KMS-11 (cell line): ENCODE results near the gene PIGU.
"Not testable (repeated sequence)": the region's sequence is repeated elsewhere in the genome, so short reads cannot be mapped to it uniquely, and the experiment has no call there.

Experiments used
- H2AFZ ChIP-seq: fragments of 200-600 bp; sonication (generic); 2 replicates; pipeline ENCODE4 v1.6.1; 2016; ENCODE audit warnings: antibody characterized with exemption, mixed run types, low read depth
- H3K27ac ChIP-seq: fragments of 200-600 bp; sonication (generic); 2 replicates; pipeline ENCODE4 v1.6.1; 2016; ENCODE audit warnings: mild to moderate bottlenecking, mixed run types
- H3K27me3 ChIP-seq: fragments of 200-600 bp; sonication (generic); 2 replicates; pipeline ENCODE4 v1.6.1; 2017; ENCODE audit warnings: mild to moderate bottlenecking, low read depth, mixed run types, moderate library complexity; ENCODE audit not compliant: insufficient read depth
- H3K36me3 ChIP-seq: fragments of 200-600 bp; sonication (generic); 2 replicates; pipeline ENCODE4 v1.6.1; 2017; ENCODE audit warnings: mild to moderate bottlenecking, mixed run types; ENCODE audit not compliant: insufficient read depth
- H3K4me1 ChIP-seq: fragments of 200-600 bp; sonication (generic); 2 replicates; pipeline ENCODE4 v1.6.1; 2016; ENCODE audit warnings: mild to moderate bottlenecking, low read depth, mixed run types; ENCODE audit not compliant: poor library complexity, severe bottlenecking
- H3K4me2 ChIP-seq: fragments of 200-600 bp; sonication (generic); 2 replicates; pipeline ENCODE4 v1.7.0; 2016; ENCODE audit warnings: mild to moderate bottlenecking, mixed run types
- H3K4me3 ChIP-seq: fragments of 200-600 bp; sonication (generic); IDR thresholded peaks from 2 replicates; pipeline ENCODE4 v1.6.1; 2017; ENCODE audit warnings: low read depth, low read length, mixed read lengths; ENCODE audit not compliant: insufficient read depth
- H3K79me2 ChIP-seq: fragments of 200-600 bp; sonication (generic); 2 replicates; pipeline ENCODE4 v1.6.1; 2016; ENCODE audit warnings: low read depth, mixed run types; ENCODE audit not compliant: insufficient read depth
- H3K9ac ChIP-seq: fragments of 200-600 bp; sonication (generic); 2 replicates; pipeline ENCODE4 v1.6.1; 2016; ENCODE audit warnings: mild to moderate bottlenecking, mixed run types
- H4K20me1 ChIP-seq: fragments of 200-600 bp; sonication (generic); 2 replicates; pipeline ENCODE4 v1.6.1; 2016; ENCODE audit warnings: mild to moderate bottlenecking, mixed run types; ENCODE audit not compliant: insufficient read depth
- CTCF ChIP-seq: fragments of 200-600 bp; sonication (generic); conservative IDR thresholded peaks from 2 replicates; pipeline ENCODE4 v1.6.1; 2017; ENCODE audit warnings: low read depth, mild to moderate bottlenecking, antibody characterized with exemption, low read length, moderate library complexity, mixed read lengths

The PIGU gene

GRCh38 chr20:34717230-34718095 is 40.6 kb upstream of the PIGU start:
- Histone ChIP-seq H3K4me1 (peaks cover 51% of the 10 kb centered on the region), H3K9ac (no peak overlapping the region), H3K79me2 (no peaks in the 10 kb centered on the region), H3K36me3 (no peaks in the 10 kb centered on the region), H3K27me3 (no peaks in the 10 kb centered on the region), H3K27ac (no peak overlapping the region), H3K4me2 (no peak overlapping the region), H2AFZ (no peak overlapping the region), H4K20me1 (no peaks in the 10 kb centered on the region), H3K4me3 (no peak overlapping the region)
- no peak for TF ChIP-seq CTCF

- no peaks in the 10 kb centered on the region for H4K20me1 ChIP-seq
- no peak for TF ChIP-seq CTCF
- no peaks in the 10 kb centered on the region for H3K36me3 ChIP-seq
Measured at GRCh38 chr20:34716921-34717229, 40.0 kb upstream of the PIGU start.

GRCh38 chr20:34715384-34715783 is 38.5 kb upstream of the PIGU start:
- H3K27me3 ChIP-seq: no peaks in the 10 kb centered on the region
- no peaks in the 10 kb centered on the region for H3K36me3 ChIP-seq
- no peak overlapping the region for H3K4me3 ChIP-seq
- H2AFZ ChIP-seq: no peak overlapping the region
- no peak for TF ChIP-seq CTCF
- H3K27ac ChIP-seq: no peak overlapping the region
- H3K4me2 ChIP-seq: no peak overlapping the region
- H4K20me1 ChIP-seq: no peaks in the 10 kb centered on the region
- no peaks in the 10 kb centered on the region for H3K79me2 ChIP-seq
- H3K4me1 ChIP-seq: peaks cover 38% of the 10 kb centered on the region
- no peak overlapping the region for H3K9ac ChIP-seq

More at GRCh38 chr20:34716921-34717229, 40.0 kb upstream of the PIGU start:
- H3K4me1 ChIP-seq: peaks cover 49% of the 10 kb centered on the region
- no peak overlapping the region for H2AFZ ChIP-seq
- H3K27ac ChIP-seq: no peak overlapping the region
- no peak overlapping the region for H3K9ac ChIP-seq
- H3K27me3 ChIP-seq: no peaks in the 10 kb centered on the region
- no peaks in the 10 kb centered on the region for H3K79me2 ChIP-seq
- H3K4me2 ChIP-seq: no peak overlapping the region
- no peak overlapping the region for H3K4me3 ChIP-seq

DNA sequence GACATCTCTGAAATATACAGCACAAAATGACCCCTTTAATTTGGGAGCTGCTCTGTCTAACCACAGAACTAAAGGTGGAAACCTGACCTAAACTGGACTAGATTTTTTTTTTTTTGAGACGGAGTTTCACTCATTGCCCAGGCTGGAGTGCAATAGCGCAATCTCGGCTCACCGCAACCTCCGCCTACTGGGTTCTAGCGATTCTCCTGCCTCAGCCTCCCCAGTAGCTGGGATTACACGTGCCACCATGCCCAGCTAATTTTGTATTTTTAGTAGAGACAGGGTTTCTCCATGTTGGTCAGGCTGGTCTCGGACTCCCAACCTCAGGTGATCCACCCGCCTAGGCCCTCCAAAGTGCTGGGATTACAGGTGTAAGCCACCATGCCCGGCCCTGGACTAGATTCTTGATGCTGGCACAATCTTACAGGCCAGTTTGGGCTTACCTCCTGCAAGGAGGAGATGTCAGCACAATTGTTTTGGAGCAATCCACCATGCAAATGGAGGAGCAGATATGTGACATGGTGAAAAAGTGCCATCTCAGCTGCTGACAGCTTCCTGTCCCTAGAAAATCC is 37.1 kb upstream of the PIGU start:
- H4K20me1 ChIP-seq, H3K4me2 ChIP-seq, H3K36me3 ChIP-seq, H3K9ac ChIP-seq, H3K27ac ChIP-seq, H3K79me2 ChIP-seq, H3K27me3 ChIP-seq, H3K4me3 ChIP-seq, H2AFZ ChIP-seq: not testable (repeated sequence)
- peaks cover 26% of the 10 kb centered on the region for H3K4me1 ChIP-seq
